ENCODE measurements around the gene DNAH3. TPM values are rescaled to one million over a fixed set of nuclear protein-coding genes. Genes with fewer than 3 reads are reported as not detected.
A peak's percentile ranks its signal among the peaks of the same experiment; 100 is the strongest.

The DNAH3 gene
- total and polyA plus RNA-seq, 2 of the 13 experiments (the other 11 are each of a cell fraction or from before 2014, with no cell fraction given): 0.07 to 0.08 TPM

GRCh38 chr16:21128991-21129390 is 21.7 kb downstream of the DNAH3 start:
- intact Hi-C loops (cut with micrococcal nuclease; ENCODE audit: unreplicated experiment) (no loop called here), in situ Hi-C loops (cut with HindIII; ENCODE audit: extremely low pct_ligation_motif_present, low pct_unique_long_range_greater_than_20kb) (no loop called here)
- BruUV-seq (replicated peaks): no TSS peak
- ATAC-seq (peak; percentile 49; the same call in 2 of the 3 replicates), FAIRE-seq (no peak), DNase-seq (ENCODE audit: low spot score) (no peak)
- POLR2A ChIA-PET: no interaction called here
- 55% methylated on average over 6 of the region's 6 CpGs for WGBS (ENCODE audit: low lambda C conversion rate)
- Histone ChIP-seq H3K4me3 (replicated peaks in 1 of 3; ENCODE audit: insufficient read depth in 1 of 3, low read depth in 2 of 3, low read length in 3 of 3) (no peak overlapping the region), H3K27ac (ENCODE audit: extremely low read length, insufficient read depth, low read length) (no peak overlapping the region), H3K27me3 (ENCODE audit: control insufficient read depth in 1 of 2, insufficient read depth in 2 of 2, low read length in 2 of 2) (peaks cover 2 to 29% of the 10 kb centered on the region in 2 experiments; a peak in 2 of 5 replicates), H3K9ac (ENCODE audit: insufficient read depth, low read depth, low read length) (no peak overlapping the region), H3K79me2 (ENCODE audit: insufficient read depth, low read length) (no peaks in the 10 kb centered on the region), H4K20me1 (ENCODE audit: insufficient read depth, low read length) (no peaks in the 10 kb centered on the region), H3K9me3 (ENCODE audit: low read length) (no peaks in the 10 kb centered on the region), H3K4me1 (ENCODE audit: insufficient read depth, low read length) (no peaks in the 10 kb centered on the region), H3K4me2 (ENCODE audit: low read depth, low read length) (no peak overlapping the region), H3K36me3 (replicated peaks in 1 of 2; ENCODE audit: control insufficient read depth in 1 of 2, insufficient read depth in 2 of 2, low read length in 2 of 2) (no peaks in the 10 kb centered on the region), H2AFZ (ENCODE audit: low read length) (no peak overlapping the region)
- CTCF ChIA-PET (ENCODE audit: low intra/inter-chr PET ratio, low total read pairs): no interaction called here
- no peak for TF ChIP-seq NR2F6 (IDR thresholded peaks at IDR 0.05)
- no peak for TF ChIP-seq NR2F6 (CRISPR knock-in tag; IDR thresholded peaks at IDR 0.05)
- TF ChIP-seq CERS6 (CRISPR knock-in tag; IDR thresholded peaks at IDR 0.05): no peak
- no peak for TF ChIP-seq ZMAT3 (CRISPR knock-in tag; conservative IDR thresholded peaks at IDR 0.05)
- TF ChIP-seq ARID4A (CRISPR knock-in tag; IDR thresholded peaks at IDR 0.05; ENCODE audit: borderline replicate concordance): no peak
- TF ChIP-seq TARDBP (CRISPR knock-in tag; IDR thresholded peaks at IDR 0.05): no peak
- TF ChIP-seq NFAT5 (CRISPR knock-in tag; IDR thresholded peaks at IDR 0.05): no peak
- TF ChIP-seq PHF5A (CRISPR knock-in tag; IDR thresholded peaks at IDR 0.05; ENCODE audit: low read depth, unreplicated experiment): no peak
- TF ChIP-seq ZNF180 (CRISPR knock-in tag; IDR thresholded peaks at IDR 0.05; ENCODE audit: borderline replicate concordance, low read depth): no peak
- no peak for TF ChIP-seq LRRFIP1 (CRISPR knock-in tag; conservative IDR thresholded peaks at IDR 0.05)

Measured in HepG2 (cell line).